A673 (cell line): Measurements from ENCODE around the gene ARSA. TPM values are rescaled to one million over a fixed set of nuclear protein-coding genes. Genes with fewer than 3 reads are reported as not detected.
A peak's percentile ranks its signal among the peaks of the same experiment; 100 is the strongest.

ENCODE experiments used
- BruUV-seq: library from RNA; stranded (reverse); fragments of 400-500 nt; replicated peaks from 2 replicates; lab custom pipeline; 2021; lab: Mats Ljungman, UMichigan
- CTCF ChIA-PET: fragments of 300-600 bp; sonication (Branson Sonifier 250); formaldehyde crosslinking; loops from one replicate; lab custom pipeline; 2022; ENCODE audit warnings: antibody characterized with exemption; lab: Charles Lee
- POLR2A ChIA-PET: fragments of 300-600 bp; sonication (Branson Sonifier 250); formaldehyde crosslinking; loops from one replicate; lab custom pipeline; 2022; ENCODE audit warnings: antibody characterized with exemption; ENCODE audit not compliant: low non-redundant PET; lab: Charles Lee
- DNase-seq: peaks from one replicate; pipeline ENCODE4 v3.0.0-alpha.2; 2015; ENCODE audit warnings: low spot score
- H3K27ac ChIP-seq: fragments of 200-600 bp; sonication (generic); 2 replicates; pipeline ENCODE4 v1.5.1; 2016; ENCODE audit warnings: mixed run types, low read depth, mild to moderate bottlenecking, mixed read lengths, antibody characterized with exemption, low read length; ENCODE audit not compliant: poor library complexity, severe bottlenecking
- H3K27me3 ChIP-seq: fragments of 200-600 bp; sonication (generic); replicated peaks from 2 replicates; pipeline ENCODE4 v1.6.1; 2017; ENCODE audit warnings: mixed run types, low read depth, mild to moderate bottlenecking, mixed read lengths, antibody characterized with exemption, low read length; ENCODE audit not compliant: insufficient read depth, poor library complexity
- H3K36me3 ChIP-seq: fragments of 200-600 bp; sonication (generic); 2 replicates; pipeline ENCODE4 v1.6.1; 2016; ENCODE audit warnings: mixed run types, mild to moderate bottlenecking, mixed read lengths, antibody characterized with exemption, low read length; ENCODE audit not compliant: insufficient read depth, poor library complexity, severe bottlenecking
- H3K4me1 ChIP-seq: fragments of 200-600 bp; sonication (generic); 2 replicates; pipeline ENCODE4 v1.6.1; 2017; ENCODE audit warnings: mixed run types, mild to moderate bottlenecking, mixed read lengths, antibody characterized with exemption, low read length; ENCODE audit not compliant: insufficient read depth, poor library complexity, severe bottlenecking
- H3K4me3 ChIP-seq: fragments of 200-600 bp; sonication (generic); 2 replicates; pipeline ENCODE4 v1.5.1; 2016; ENCODE audit warnings: low read depth, mixed run types, mild to moderate bottlenecking, mixed read lengths, low read length; ENCODE audit not compliant: poor library complexity, severe bottlenecking
- H3K9me3 ChIP-seq: fragments of 200-600 bp; sonication (generic); 2 replicates; pipeline ENCODE4 v1.6.1; 2016; ENCODE audit warnings: mixed run types, low read depth, mild to moderate bottlenecking, mixed read lengths, antibody characterized with exemption, low read length; ENCODE audit not compliant: poor library complexity, severe bottlenecking
- CTCF ChIP-seq: fragments of 300-800, 200-600 bp; sonication (generic); conservative IDR thresholded peaks from 2 replicates; pipeline ENCODE4 v1.5.1; 2017; ENCODE audit warnings: low read depth, mild to moderate bottlenecking, antibody characterized with exemption, low read length, moderate library complexity, mixed read lengths
- EZH2 ChIP-seq: fragments of 200-600 bp; sonication (generic); IDR thresholded peaks from 2 replicates; pipeline ENCODE4 v1.6.1; 2017; ENCODE audit warnings: borderline replicate concordance, low read depth, mild to moderate bottlenecking, mixed read lengths, antibody characterized with exemption, low read length; ENCODE audit not compliant: poor library complexity, severe bottlenecking
- intact Hi-C: fragments of 100-400 bp; cut with micrococcal nuclease; formaldehyde crosslinking; loops from one replicate; pipeline ENCODE4 v1.10.0; 2022; ENCODE audit not compliant: unreplicated experiment
- total RNA-seq: library from RNA; stranded (reverse); gene quantifications from 2 replicates; pipeline ENCODE4 v1.2.3, GENCODE V29; 2021

The ARSA gene
- total RNA-seq, 1 experiment from 2014 or later, result 15.6 TPM

GRCh38 chr22:50630376-50630775 lies 2.4 kb upstream of the ARSA start:
- POLR2A ChIA-PET, result no interaction called here
- H3K4me3 ChIP-seq, result no peak overlapping the region
- no peaks in the 10 kb centered on the region for H3K9me3 ChIP-seq
- no TSS peak for BruUV-seq
- no peak for DNase-seq
- CTCF ChIA-PET, result no interaction called here
- H3K36me3 ChIP-seq, result no peaks in the 10 kb centered on the region
- no peaks in the 10 kb centered on the region for H3K27me3 ChIP-seq
- intact Hi-C loops, result no loop called here
- TF ChIP-seq CTCF (no peak), EZH2 (no peak)
- H3K4me1 ChIP-seq, result peaks cover 5% of the 10 kb centered on the region
- H3K27ac ChIP-seq, result no peak overlapping the region

GRCh38 chr22:50628543-50629134 lies 687 bp upstream of the ARSA start:
- no peak for TF ChIP-seq EZH2
- no peak for TF ChIP-seq CTCF
- H3K27me3 ChIP-seq, result no peaks in the 10 kb centered on the region
- intact Hi-C loops, result no loop called here

GRCh38 chr22:50626850-50627641 lies 906 bp downstream of the ARSA start:
- peaks cover 7% of the 10 kb centered on the region for H3K4me1 ChIP-seq
- H3K9me3 ChIP-seq, result no peaks in the 10 kb centered on the region
- POLR2A ChIA-PET, result interaction anchor here (0.5 kb wide), 1 partner anchor 360 kb away, joined by 3 read pairs; no protein-coding TSS in a partner anchor
- BruUV-seq, result no TSS peak
- intact Hi-C loops, result no loop called here
- H3K27me3 ChIP-seq, result no peaks in the 10 kb centered on the region
- no peak for TF ChIP-seq EZH2
- TF ChIP-seq CTCF, result no peak
- H3K27ac ChIP-seq, result no peak overlapping the region
- peak; percentile 36 for DNase-seq
- CTCF ChIA-PET, result no interaction called here
- H3K4me3 ChIP-seq, result peak overlapping the region; percentile 96
- H3K36me3 ChIP-seq, result no peaks in the 10 kb centered on the region

More at GRCh38 chr22:50628543-50629134, 687 bp upstream of the ARSA start:
- Histone ChIP-seq H3K4me3 (peak overlapping the region; percentile 96), H3K27ac (peak overlapping the region; percentile 72), H3K4me1 (peaks cover 5% of the 10 kb centered on the region), H3K9me3 (no peaks in the 10 kb centered on the region), H3K36me3 (no peaks in the 10 kb centered on the region)
- BruUV-seq, result no TSS peak
- ChIA-PET CTCF (interaction anchor here (0.7 kb wide), 1 partner anchor 50 kb away, joined by 5 read pairs; no protein-coding TSS in a partner anchor), POLR2A (no interaction called here)
- no peak for DNase-seq
